ENCODE measurements around the gene RNF182. TPM values are rescaled to one million over a fixed set of nuclear protein-coding genes. Genes with fewer than 3 reads are reported as not detected.

RNF182 gene
- polyA plus RNA-seq, 3 donors = not detected

DNA sequence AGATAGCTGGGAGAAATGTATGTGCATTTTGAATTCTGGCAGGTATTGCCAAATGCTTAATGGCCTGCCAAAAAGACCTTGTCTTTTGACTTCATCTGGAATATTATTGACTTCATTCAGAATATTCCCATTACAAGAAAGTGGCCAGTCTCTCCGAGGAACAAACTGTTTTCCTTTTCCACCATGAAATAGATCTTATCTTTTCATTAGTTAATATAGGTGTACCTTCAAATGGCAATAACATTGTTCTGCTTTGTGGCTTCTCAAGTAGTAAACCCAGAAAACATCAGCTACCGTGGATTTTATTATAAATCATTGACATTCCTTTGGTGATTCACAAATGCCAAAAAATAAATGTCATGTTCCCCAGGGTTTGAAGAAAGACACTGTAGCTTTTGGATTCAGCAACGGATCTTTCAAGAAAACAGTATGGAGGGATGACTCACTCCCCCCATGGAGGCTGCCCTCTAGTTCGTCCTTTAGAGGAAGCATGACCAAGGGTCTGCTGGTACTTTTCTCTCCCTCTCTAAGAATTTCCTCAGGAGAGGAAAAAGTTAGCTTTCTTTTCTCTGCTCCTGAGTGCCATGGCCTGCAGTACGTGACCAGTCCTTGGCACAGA lies 1.1 kb upstream of the RNF182 start:
- TF ChIP-seq CTCF (IDR thresholded peaks at IDR 0.05) = no peak
- Histone ChIP-seq H3K9ac (ENCODE audit: insufficient read depth, low read length, poor library complexity, severe bottlenecking) (no peak overlapping the region), H3K4me3 (replicated peaks in 1 of 3; ENCODE audit: low read depth in 2 of 3, low read length in 3 of 3) (peak overlapping the region in 1 of 3 experiments; percentile 68), H4K20me1 (ENCODE audit: insufficient read depth, low read length) (no peaks in the 10 kb centered on the region), H3K27ac (ENCODE audit: low read depth in 1 of 2, low read length in 2 of 2) (no peak overlapping the region), H3K4me2 (replicated peaks; ENCODE audit: extremely low read depth, low read length, poor library complexity, severe bottlenecking) (no peak overlapping the region), H3K27me3 (ENCODE audit: control insufficient read depth in 2 of 2, insufficient read depth in 2 of 2, low read length in 2 of 2) (peaks cover 73 to 85% of the 10 kb centered on the region in 2 donors), H2AFZ (ENCODE audit: insufficient read depth, low read depth, low read length, poor library complexity, severe bottlenecking) (no peak overlapping the region), H3K4me1 (ENCODE audit: control insufficient read depth in 1 of 2, insufficient read depth in 2 of 2, low read length in 2 of 2) (peaks cover 15 to 17% of the 10 kb centered on the region in 2 donors), H3K36me3 (replicated peaks in 1 of 2; ENCODE audit: control insufficient read depth in 1 of 2, insufficient read depth in 2 of 2, low read length in 2 of 2) (no peaks in the 10 kb centered on the region), H3K79me2 (ENCODE audit: insufficient read depth, low read length) (no peaks in the 10 kb centered on the region), H3K9me3 (replicated peaks in 1 of 2; ENCODE audit: control insufficient read depth in 1 of 2, insufficient read depth in 1 of 2, low read length in 2 of 2) (peaks cover 0 to 13% of the 10 kb centered on the region in 2 donors)
- no peak overlapping the region for H3K27ac Mint-ChIP-seq
- H3K27me3 Mint-ChIP-seq (ENCODE audit: low read depth in 3 of 3) = peaks cover 60 to 73% (median 61%) of the 10 kb centered on the region in 3 donors
- intact Hi-C loops (cut with micrococcal nuclease) = loop anchor here (10.0 kb wide), 2 partner anchors 111 to 141 kb away; no protein-coding TSS in a partner anchor
- peaks cover 0 to 16% (median 4%) of the 10 kb centered on the region in 7 donors for H3K9me3 Mint-ChIP-seq
- peak overlapping the region in 1 of 2 donors; percentile 92 for H3K4me3 Mint-ChIP-seq
- 86% methylated on average over 1 of the region's 5 CpGs for WGBS (ENCODE audit: insufficient coverage)
- DNase-seq = peak in 2 of 3 donors; percentile 23 to 39
- peaks cover 0 to 8% of the 10 kb centered on the region in 2 donors for H3K36me3 Mint-ChIP-seq
- H3K4me1 Mint-ChIP-seq = peaks cover 16% of the 10 kb centered on the region

DNA sequence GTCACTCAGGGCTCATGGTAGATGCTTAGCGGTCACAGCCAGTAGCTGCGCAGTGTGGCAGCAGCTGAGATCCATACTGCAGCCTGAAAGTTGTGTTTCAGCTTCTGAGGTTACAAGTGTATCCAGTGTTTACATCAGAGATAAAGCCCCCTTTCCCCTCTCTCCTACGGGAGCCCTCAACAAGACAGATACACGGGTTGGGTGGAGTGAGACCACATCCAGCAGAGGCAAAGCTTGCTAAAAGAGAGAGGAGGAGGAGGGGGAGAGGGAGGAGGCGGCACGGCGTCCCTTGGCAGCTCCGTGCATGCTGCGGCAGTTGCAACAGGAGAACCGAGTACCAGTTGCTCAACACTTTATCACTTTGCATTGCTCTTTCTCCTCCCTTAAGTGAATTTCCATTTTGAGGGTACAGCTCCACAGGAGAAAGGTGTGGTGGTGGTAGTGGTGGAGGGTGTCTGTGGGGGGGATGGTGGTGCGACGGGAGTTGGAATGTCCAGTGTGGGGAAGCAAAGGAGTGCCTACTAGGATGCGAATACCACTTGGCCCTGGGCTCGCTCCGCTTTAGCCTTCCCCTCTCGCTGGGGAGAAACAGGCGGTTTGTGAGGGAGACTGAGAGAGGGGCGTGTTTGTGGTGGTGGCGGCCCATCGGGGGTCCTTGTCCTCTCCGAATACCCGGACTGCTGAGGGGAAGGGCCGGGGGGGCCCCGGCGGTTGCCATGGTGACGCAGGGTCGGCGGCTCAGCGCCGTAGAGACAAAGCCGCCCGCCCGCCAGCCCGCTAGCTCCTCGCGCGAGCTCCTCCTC lies 405 bp upstream of the RNF182 start:
- TF ChIP-seq CTCF (IDR thresholded peaks at IDR 0.05) = no peak
- peak in 2 of 3 donors; percentile 7 to 12 for DNase-seq
- Histone ChIP-seq H3K79me2 (ENCODE audit: insufficient read depth, low read length) (no peaks in the 10 kb centered on the region), H3K4me1 (ENCODE audit: control insufficient read depth in 1 of 2, insufficient read depth in 2 of 2, low read length in 2 of 2) (peaks cover 15 to 17% of the 10 kb centered on the region in 2 donors), H3K36me3 (replicated peaks in 1 of 2; ENCODE audit: control insufficient read depth in 1 of 2, insufficient read depth in 2 of 2, low read length in 2 of 2) (no peaks in the 10 kb centered on the region), H3K9me3 (replicated peaks in 1 of 2; ENCODE audit: control insufficient read depth in 1 of 2, insufficient read depth in 1 of 2, low read length in 2 of 2) (peaks cover 0 to 13% of the 10 kb centered on the region in 2 donors), H3K27ac (ENCODE audit: low read depth in 1 of 2, low read length in 2 of 2) (no peak overlapping the region), H3K4me2 (replicated peaks; ENCODE audit: extremely low read depth, low read length, poor library complexity, severe bottlenecking) (peak overlapping the region; percentile 71), H3K9ac (ENCODE audit: insufficient read depth, low read length, poor library complexity, severe bottlenecking) (no peak overlapping the region), H3K4me3 (replicated peaks in 1 of 3; ENCODE audit: low read depth in 2 of 3, low read length in 3 of 3) (peak overlapping the region; percentile 2 to 68 (median 18)), H3K27me3 (ENCODE audit: control insufficient read depth in 2 of 2, insufficient read depth in 2 of 2, low read length in 2 of 2) (peaks cover 76 to 90% of the 10 kb centered on the region in 2 donors), H4K20me1 (ENCODE audit: insufficient read depth, low read length) (no peaks in the 10 kb centered on the region), H2AFZ (ENCODE audit: insufficient read depth, low read depth, low read length, poor library complexity, severe bottlenecking) (peak overlapping the region; percentile 72)
- Mint-ChIP-seq H3K27me3 (ENCODE audit: low read depth in 3 of 3) (peaks cover 59 to 77% (median 61%) of the 10 kb centered on the region in 3 donors), H3K4me3 (peak overlapping the region; percentile 75 to 92), H3K27ac (peak overlapping the region in 2 of 7 donors; percentile 9 to 21), H3K9me3 (peaks cover 0 to 16% (median 4%) of the 10 kb centered on the region in 7 donors), H3K36me3 (peaks cover 0 to 8% of the 10 kb centered on the region in 2 donors), H3K4me1 (peaks cover 16% of the 10 kb centered on the region)
- intact Hi-C loops (cut with micrococcal nuclease) = loop anchor here (10.0 kb wide), 2 partner anchors 110 to 140 kb away; no protein-coding TSS in a partner anchor
- WGBS (ENCODE audit: insufficient coverage) = 13% methylated on average over 13 of the region's 37 CpGs

Measured in CD14-positive monocyte (primary cell).